GM11168 (cell line): Measurements from ENCODE around the gene INHBE.

Experiments
- in situ Hi-C: fragments of 300-500 bp; cut with MboI; formaldehyde crosslinking; loops from one replicate; pipeline ENCODE4 v1.12.0; 2022; ENCODE audit warnings: low sequenced_read_pairs; ENCODE audit not compliant: unreplicated experiment

Gene INHBE

DNA sequence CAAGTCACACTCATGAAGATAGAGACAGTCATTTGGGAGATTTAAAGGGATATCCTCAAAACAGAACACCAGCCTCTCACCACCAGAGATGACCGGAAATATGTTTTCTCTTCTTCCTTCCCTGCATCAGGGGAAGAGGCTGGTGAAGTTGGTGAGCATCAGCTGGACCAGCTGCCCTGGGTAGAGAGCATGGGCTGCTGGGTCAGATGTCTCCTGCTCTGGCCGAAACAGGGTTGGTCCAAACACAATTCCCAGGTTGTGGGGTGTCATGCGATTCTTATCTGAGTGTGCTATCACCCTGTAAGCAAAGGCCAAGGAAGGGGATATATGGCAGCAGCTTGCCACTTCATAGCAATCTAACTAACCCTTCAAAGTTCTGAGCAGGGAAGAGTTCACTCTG, 17.3 kb downstream of the INHBE start:
- in situ Hi-C loops, result no loop called here

DNA sequence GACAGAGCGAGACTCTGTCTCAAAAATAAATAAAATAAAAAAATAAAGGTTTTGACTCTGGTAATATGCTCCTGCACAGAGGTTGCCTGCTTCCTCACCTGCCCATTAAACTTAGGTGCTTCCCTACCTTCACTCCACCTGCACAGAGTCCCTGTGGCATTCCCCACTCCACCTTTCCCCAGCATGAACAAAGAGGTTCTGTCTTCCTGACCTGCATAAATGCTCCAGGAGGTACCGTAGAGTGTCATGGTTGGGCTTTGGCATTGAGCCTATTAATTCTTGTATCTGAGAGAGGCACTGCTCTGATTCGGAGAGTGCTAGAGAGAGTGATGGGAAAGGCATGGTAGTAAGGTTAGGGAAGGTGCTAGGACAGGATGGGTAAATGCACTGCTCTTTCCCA, 18.3 kb downstream of the INHBE start:
- in situ Hi-C loops, result no loop called here

DNA sequence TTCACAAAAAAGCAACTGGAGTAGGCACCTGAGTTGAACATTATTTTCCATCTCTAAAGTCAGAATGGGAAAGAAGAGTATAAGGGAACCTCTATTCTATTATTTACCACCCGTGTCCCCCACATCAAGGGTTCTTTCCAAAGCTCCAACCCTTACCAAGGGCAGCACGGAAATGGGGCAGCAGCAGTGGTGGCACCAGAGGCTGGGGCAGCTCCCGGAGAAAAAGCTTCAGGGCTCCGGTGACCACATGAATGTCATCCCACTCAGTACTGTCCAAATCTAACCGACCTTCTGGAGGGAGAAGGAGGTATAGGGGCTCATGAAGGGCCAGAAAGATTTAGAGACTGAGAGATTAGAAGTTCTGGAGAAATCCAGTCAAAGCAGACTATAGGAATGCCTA, 18.8 kb downstream of the INHBE start:
- in situ Hi-C loops, result no loop called here

DNA sequence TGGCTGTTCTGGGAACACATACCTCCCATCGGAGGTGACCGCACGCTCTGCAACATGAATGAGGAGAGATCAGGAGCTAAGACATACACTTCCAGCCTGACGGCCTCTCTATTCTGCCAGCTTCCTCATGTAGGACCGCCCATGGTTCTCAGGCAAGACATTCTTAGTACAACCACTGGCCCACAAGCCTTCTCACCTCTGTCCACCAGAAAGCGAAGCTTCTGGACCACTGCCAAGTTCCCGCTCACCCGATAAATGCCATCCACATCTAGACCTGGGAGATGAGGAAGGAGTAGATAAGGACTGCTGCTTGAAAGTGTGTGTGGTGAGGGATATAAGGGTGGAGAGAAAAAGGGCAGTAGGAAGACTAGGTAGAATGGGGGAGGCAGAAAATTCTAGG, 19.3 kb downstream of the INHBE start:
- in situ Hi-C loops, result no loop called here

DNA sequence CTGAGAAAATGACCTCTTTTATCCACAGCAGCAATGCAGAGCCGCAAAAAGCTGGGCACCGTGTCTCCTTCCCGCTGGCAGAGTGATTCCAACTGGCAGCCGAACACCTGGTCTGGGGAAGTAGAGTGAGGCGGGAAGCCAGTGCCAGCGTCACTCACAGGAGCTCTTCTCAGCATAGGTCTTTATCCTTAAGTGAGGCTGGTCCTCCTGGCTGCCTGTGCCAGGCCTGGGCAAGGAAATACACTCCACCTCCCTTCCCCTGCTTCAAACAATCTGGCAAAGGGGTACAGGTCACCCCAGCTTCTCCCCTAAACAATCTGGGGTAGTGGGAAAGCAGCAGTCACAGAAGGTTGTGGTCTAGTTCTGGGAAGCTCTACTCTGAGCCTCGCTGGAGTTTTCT, 19.8 kb downstream of the INHBE start:
- in situ Hi-C loops, result no loop called here

DNA sequence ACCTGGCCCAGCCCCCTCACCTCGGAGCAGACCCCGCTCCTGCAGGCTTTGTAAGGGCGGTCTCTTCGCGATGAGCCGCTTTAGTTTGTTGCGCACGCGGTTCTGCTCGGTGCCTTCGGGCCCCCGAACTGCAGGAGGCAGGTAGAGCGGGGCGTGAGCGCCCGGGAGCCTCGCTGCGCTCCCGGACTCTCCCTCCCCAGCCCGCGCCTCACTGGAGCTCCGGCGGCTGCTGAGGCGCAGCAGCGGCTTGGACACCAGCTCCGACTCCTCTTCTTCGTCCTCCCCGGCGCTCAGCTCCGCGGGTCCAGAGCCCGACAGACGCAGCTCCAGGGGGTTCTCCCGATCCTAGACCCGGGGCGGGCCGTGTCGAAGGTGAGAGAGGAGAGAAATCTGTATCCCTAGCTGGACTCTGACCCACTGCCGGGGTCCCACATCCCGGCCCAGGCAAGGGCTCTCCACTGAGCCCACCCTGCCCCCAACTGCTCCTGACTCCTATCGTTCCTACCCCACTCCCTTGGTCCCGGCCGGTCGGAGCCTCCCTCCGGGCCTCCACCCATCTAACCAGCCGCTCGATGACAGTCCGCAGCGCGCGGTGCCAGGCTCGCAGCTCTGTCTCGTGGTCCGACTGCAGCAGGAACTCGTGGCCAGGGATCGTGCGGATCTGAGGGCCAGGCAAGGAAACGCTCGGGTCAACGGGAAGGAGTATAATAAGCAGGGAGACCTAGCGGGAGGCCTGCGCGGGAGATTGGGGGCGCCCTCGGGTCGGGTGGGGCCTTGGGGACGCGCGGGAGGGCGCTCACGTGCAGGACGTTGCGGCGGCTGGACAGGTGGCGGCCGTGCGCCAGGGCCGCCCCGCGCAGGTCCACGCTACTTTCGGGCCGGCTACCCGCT, 20.4 kb downstream of the INHBE start:
- in situ Hi-C loops, result no loop called here

DNA sequence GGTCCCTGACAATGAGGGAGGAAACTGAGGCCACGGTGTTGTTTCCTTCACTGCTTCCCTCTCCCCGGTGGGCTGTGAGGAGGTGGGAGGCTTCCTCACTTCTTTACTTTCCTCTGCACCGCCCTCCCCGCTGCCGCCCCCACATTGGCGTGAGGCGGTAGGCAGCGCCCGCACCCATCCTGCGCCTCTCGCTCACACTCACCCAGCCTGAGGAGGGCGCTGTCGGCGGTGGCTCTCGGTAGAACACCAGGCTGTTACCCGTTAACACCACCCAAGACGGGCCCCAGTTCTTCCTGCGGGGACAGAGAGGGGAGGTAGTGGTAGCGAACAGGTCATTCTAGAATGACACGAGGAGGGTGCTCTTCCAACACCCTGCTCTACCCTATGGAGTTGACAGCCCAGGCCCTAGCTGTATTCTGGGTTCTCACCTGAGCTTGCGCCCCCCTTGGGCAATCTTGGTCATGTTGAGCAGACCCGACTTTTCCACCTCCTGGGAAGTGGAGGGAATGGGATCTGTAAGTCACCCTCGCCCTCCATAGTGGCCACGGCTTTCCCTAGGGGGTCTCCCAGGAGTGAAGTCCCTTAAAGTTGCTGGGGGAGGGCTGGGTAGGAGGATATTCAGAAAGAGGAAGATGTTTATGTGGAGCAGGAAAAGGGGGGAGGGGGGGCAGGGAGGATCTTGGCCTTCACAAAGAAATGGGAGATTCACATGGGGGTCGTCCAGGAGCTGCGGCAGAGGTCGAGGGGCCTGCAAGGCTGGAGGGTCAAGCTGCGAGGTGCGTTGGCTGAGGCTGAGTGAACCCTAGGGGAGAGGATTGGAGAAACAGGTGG, 21.3 kb downstream of the INHBE start:
- in situ Hi-C loops, result no loop called here

DNA sequence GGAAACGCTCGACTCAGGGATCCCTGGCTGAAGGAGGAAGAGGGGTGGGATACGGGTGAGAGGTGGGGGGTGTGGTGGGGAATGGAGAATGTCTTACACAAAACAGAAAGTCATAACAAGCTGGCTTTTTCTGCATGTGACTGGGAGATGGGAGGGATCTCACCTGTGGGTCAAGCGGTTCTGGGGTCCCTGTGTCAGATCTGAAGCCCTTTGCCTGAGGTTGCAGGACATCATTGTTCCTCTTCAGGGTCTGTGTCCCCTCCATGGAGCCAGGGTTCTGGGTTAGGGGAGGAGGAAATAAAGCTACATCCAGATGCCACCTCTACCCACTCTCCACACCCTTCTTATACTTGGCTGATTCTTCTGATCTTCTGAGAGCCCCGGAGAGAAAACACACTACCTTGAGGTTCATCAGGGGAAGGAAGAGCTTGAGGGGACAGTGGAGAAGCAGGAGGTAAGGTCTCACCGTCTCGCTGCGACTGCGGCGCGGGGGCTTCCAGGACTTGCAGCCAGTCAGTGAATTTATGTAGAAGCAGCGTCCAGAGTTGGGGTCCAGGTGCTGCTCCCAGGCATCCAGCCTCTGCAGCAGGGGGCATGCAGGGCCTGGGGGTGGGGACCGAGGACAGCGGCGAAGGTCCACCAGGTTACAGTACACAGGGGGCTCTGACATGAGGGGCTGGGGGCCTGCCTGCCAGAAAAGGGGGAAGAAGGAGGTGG, 22.0 kb downstream of the INHBE start:
- in situ Hi-C loops, result no loop called here

DNA sequence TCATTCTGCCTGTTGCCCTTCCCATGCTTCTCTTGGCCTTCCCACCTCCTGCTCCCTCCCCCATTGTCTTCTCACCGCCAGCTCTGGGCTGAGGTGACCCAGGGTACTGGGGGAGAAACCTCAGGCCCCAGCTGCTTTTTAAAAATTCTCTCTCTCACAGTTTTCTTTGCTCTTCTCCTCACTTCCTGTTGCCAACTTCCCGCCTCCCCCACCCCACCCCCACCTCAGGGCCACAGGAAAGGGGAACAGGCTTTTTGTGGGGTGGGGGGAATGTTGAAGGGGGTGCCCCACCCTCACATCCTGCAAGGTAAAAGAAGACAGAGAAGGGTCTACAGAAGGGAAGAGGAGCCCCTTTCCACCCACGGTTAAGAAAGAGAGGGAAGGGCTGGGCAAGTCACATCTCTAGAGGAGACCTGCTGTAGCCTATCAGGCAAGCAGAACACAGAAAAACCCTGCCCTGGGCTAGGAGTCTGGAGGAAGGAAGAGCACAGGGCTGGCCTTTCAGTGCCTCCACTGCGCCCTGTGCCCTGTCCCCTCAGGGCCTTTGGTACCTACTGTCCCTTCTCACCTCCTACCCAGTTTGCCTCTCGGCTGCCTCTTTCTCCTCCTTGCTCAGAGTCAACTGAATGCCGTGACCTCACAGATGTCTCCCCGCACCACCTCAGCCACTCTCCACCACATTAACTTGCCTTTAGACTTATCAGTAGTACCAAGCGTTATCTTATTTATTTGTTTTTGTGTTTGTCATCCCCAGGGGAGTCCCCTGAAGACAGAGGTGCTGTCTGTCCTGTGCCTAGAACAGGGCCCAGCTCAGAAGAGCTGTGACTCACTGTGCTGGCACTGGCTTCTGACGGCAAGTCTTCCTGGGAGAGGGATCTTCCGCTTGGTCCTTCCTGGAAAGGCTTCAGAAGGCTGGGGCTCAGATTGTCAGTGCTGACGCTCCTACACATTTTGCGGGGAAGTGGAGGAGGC, 22.9 kb downstream of the INHBE start:
- in situ Hi-C loops, result no loop called here

DNA sequence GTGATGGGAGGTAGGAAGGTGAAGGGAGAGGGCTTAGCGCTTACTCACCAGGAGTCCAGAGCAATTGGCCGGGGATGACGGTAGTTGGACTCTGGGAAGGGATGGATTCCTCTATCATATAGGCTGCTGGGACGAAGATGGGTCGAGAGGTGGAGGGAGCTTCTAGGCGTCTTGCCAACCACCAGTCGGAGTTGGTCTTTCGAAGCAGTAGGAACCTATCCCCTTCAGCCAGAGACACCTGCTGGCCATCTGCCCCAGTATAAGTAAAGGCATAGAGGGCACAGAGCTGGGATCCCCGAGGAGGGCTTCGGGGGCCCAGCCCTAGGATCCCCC, 23.9 kb downstream of the INHBE start:
- in situ Hi-C loops, result no loop called here

DNA sequence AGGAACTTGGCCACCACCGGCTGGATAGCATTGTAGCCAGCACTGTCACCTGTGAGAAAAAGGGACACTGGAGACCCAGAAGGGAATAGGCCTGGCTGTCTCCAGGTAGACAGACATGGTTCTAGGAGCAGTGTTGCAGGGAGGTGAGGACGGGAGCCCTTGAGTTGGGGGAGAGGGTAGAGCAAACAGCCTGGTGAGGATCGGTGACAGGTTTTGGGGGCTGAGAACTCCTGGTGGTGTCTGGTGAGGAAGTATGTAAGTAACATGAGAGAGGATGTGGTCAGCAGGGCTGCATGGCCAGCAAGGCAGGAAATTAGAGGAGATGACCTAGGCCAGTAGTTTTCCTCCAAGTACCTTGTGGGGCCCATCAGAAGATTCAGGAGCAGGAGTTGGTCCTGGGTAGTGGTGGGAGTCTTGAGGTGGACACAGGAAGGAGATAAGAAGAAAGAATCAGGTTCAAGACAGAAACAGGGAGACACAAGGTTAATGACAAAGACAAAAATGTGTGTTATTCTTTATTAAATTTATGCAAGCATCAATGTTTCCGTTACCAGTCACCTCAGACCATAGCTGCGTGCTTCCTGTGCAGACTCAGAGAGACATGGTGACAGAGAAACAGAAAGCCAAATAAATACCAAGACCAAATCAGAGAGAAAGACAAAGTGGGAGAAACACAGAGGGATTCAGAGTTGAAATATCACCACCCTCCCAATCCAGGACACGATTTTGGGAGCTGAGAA, 24.4 kb downstream of the INHBE start, which contains the start of gene ARHGAP9:
Gene ARHGAP9, minus strand, starts transcription at position 491 of the 740 bp plus-strand sequence. Its CDS starts 460 bp downstream, at position 31.
- in situ Hi-C loops, result no loop called here

DNA sequence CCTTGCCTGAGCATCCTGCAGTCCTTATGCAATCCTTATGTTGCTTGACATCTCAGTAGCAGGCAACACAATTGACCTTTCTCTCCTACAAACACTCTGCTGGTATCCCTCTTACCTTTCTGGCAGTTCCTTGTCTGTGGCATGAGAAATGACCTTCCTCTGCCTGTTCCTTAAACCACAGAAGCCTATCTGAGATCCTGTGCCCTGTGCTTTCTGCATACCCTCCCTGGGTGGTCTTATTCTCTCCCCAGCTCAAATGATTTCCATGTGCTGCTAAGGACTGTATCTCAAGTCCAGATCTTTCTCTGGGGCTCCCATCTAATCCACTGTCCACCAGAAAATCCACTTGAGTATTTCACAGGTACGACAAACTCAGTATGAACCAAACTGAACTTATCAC, 26.6 kb downstream of the INHBE start:
- in situ Hi-C loops, result no loop called here

DNA sequence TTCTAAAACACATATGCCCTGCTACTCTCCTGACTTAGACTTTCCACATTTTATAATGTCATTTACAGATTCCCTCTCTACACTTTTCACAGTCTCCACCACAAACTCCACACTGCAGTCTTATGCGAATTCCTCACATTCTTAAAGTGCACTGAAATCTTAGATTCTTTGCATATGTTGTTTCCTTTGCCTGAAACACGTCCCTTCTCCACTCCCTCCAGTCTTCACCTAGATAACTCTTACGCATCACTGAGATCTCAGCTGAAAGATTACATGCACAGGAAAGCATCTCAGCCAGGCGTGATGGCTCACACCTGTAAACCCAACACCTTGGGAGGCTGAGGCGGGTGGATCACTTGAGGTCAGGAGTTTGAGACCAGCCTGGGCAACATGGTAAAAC, 28.4 kb downstream of the INHBE start:
- in situ Hi-C loops, result no loop called here

DNA sequence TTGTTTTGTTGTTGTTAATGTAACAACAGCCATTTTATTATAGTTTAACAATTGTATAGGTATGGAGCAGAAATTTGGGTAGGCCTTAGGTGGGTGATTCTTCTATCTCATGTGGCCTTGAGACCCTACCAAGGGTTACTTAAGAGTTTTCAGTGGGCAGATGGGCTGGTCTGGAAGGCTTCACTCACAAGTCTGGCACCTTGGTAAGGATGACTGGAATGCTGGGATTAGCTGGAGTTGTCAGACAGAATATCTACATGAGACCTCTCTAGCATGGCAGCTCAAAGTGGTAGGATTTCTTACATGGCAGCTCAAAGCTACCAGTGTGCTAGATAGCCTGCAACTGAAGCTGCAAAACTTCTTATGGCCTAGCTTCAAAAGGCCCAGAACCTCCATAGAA, 30.6 kb downstream of the INHBE start:
- in situ Hi-C loops, result no loop called here

DNA sequence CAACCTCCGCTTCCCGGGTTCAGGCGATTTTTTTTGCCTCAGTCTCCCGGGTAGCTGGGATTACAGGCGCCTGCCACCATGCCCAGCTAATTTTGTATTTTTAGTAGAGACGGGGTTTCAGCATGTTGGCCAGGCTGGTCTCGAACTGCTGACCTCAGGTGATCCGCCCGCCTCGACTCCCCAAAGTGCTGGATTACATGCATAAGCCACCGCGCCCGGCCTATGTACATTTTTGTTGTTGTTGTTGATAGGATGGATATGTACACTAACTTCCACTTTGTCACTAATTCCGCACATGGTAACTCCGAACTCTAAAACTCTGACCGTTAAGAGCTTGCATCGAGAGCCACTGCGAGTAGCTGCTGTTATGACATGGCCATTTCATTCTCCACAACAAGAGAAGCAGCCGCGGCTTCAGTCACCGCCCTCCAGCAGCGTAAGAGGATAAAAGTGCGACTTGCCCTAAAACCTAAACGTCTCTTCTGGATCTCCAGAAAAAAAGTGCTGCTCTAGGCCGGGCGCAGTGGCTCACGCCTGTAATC, 32.0 kb downstream of the INHBE start:
- in situ Hi-C loops, result no loop called here

DNA sequence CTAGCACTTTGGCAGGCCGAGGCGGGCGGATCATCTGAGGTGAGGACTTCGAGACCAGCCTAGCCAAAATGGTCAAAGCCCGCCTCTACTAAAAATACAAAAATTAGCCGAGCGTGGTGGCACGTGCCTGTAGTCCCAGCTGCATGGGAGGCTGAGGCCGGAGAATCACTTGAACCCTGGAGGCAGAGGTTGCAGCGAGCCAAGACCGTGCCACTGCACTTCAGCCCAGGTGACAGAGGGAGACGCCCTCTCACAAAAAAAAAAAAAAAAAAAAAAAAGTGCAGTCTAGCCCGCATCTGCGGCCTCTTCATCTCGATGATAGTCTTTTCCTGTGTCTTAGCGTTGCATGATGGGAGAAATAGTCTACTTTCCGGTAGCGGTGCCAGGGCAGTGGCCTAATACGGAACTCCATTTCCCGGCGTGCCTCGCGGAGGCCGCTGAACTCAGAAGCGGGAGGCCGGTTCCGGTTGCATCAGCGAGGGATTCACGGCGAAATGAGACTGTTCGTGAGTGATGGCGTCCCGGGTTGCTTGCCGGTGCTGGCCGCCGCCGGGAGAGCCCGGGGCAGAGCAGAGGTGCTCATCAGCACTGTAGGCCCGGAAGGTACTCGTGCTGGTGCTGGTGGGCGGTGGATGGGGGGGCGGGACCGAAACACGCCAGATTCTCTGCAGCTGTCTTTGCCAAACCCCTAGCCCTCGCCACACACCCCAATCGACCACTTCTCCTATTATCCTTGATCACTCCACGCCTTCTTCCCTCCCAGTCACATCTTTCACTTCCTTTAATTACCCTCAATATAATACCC, 32.7 kb downstream of the INHBE start, which contains the start of gene MARS1:
Gene MARS1, plus strand, starts transcription at position 472 of the 805 bp plus-strand sequence. Its CDS starts 23 bp downstream, at position 495.
- in situ Hi-C loops, result no loop called here

DNA sequence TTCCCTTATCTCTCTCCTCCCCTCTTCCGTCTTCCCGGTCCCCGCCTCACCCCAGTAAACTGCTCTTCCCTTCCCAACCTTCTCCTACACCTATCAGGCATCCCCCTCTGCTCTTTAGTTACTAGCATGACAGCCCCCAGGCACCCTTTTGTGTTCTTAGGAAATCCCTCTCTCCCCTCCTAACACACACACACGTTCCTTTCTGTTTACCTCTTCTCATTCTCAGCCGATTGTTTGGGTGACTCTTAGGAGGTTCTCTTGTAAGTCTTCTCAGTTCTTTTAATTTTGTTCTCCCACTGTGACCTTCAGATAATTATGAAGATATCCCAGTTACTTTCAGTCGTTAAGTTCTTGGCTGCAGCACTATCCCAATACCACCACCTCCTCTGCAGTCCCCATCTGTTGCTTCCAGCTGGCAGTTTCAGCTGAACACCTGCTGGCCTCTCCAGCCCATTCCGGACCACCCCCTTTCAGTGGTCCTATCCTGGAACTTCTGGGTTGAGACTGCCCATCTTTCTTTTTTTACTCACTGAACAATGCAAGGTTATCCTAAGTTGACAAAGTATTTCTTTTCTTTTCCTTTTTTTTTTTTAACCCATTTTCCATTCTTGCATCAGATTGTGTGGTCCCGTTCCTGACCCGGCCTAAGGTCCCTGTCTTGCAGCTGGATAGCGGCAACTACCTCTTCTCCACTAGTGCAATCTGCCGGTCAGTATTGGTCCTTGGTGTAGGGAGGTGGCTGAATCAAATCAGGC, 33.5 kb downstream of the INHBE start:
- in situ Hi-C loops, result no loop called here
